Skin of body (tissue), 3 donors: ENCODE results near the gene IFNW1. TPM values are rescaled to one million over a fixed set of nuclear protein-coding genes. Genes with fewer than 3 reads are reported as not detected.
A peak's percentile ranks its signal among the peaks of the same experiment; 100 is the strongest.

Source experiments
- DNase-seq: peaks from one replicate; lab custom pipeline; 2025; lab: John Stamatoyannopoulos, UW
- small RNA-seq: library from RNA; depleted of rRNA; stranded (forward); fragments of <200 nt; gene quantifications from one replicate; pipeline ENCODE3, GENCODE V24; 2014; ENCODE audit warnings: low replicate concordance
- total RNA-seq: library from RNA; depleted of rRNA; stranded (reverse); fragments of >200 nt; gene quantifications from one replicate; pipeline ENCODE4 v1.2.3, GENCODE V29; 2014

IFNW1 gene
- total RNA-seq, 1 donor from 2014 or later: not detected

GRCh38 chr9:21110708-21111576 is 30.7 kb downstream of the IFNW1 start:
- DNase-seq: peak; percentile 57

DNA sequence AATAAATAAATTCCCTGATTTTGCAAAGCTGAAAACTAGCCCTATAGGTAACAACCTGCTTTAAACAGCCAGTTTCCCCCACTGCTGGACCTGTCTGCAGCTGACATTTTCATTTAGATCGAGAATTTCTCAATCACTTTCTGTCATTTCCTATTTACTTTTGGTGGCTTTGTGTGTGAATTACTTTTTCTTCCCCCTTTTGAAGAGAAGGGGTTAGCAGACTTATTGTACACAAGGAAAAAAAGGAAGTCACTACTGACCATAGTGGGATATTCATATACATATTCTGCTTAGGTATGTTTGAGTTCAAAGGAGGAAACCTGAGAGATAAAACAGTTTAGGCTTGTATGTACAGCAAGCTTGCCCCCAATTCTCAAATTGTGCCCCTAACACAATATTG is 36.8 kb downstream of the IFNW1 start:
- no peak for DNase-seq

GRCh38 chr9:21102305-21102704 is 39.3 kb downstream of the IFNW1 start:
- DNase-seq: no peak

DNA sequence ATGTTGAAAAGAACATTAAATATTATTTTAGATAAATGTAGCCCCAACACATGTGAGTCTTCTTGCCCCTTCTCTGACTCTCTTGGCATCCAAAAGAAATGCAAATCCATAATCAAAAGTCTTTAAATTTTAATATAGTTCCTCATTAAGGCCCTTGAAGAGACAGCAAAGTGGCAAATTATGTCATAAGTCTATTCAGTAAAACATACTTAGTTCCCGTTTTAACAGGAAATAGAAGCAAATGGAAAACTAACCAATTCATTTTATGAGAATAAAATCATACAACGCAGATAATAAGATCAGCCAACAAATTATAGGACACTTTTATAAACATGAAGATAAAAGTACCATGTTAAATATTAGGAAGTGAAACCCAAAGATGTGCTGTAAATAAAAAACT is 43.8 kb downstream of the IFNW1 start:
- no peak for DNase-seq

- no peak for DNase-seq
These were observed 44.8 kb downstream of the IFNW1 start for GRCh38 chr9:21096901-21097255.

DNA sequence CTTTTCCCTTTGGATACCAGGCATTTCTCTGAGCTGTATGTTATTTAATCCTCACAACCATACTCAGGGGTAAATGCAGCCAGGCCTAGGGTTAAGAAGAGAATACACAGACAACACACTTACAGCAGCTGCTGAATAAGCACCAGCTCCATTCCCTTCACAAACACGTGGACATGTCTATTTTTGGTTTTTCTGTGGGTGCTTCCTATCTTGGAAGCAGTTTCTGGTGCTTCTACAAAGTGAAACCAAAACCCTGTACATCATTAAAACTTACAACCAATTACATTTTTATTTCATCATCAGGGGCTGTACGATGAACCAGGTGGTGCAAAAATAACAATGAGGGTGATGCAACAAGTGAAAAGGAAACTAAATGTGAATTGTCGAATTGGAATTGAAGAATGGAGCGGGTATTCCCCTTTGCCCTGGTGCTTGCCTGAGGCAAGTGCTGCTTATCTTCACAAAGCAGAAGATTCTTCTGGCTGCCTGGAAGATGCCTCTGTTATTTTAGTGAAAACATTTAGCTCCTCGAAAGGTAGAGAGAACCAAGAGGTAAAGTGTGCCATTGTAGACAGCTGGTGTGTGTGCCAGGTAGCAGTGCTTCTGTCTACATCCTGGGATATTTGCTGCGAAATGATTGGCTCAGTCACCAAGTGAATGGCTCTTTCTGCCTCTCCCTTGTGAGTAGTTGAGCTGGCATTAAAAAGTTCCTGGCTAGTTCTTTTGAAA is 45.3 kb downstream of the IFNW1 start:
- DNase-seq: no peak

DNA sequence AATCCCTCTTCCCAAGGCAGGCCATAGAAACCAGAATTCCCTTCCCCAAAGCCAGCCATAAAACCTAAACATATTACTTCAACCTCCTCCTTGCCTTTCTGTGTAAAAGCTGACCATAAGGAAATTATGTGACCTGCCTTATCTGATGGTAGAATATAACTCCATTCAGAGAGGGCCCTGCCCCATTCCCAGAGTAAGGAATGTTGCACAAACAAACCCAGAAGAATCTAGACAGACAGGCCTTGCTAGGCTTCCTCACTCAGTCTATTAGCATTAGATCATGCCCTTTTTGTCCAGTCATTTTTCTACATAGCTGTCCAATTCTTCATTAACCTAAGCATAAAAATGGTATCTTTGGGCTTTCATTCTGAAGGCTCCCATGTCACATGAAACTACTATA is 46.1 kb downstream of the IFNW1 start:
- DNase-seq: no peak

Small RNA genes lying within 50 kb of the gene (small RNA-seq; reads per million reads assigned to genes)
- gene IFNWP4: not detected
- not detected for gene RF00019

Other genes with a start within 250 kb of the IFNW1 start
- 4.7 TPM for gene HACD4, start 110.2 kb downstream of the IFNW1 start, total RNA-seq
- gene IFNB1, start 63.9 kb downstream of the IFNW1 start, total RNA-seq: not detected
- not detected for gene IFNA21, start 24.8 kb upstream of the IFNW1 start, total RNA-seq
- gene IFNA4, start 45.8 kb upstream of the IFNW1 start, total RNA-seq: not detected
- gene IFNA7, start 60.4 kb upstream of the IFNW1 start, total RNA-seq: not detected
- not detected for gene IFNA10, start 65.3 kb upstream of the IFNW1 start, total RNA-seq
- gene IFNA16, start 75.5 kb upstream of the IFNW1 start, total RNA-seq: not detected
- not detected for gene IFNA17, start 86.4 kb upstream of the IFNW1 start, total RNA-seq
- gene IFNA14, start 98.2 kb upstream of the IFNW1 start, total RNA-seq: not detected
- not detected for gene IFNA5, start 163.5 kb upstream of the IFNW1 start, total RNA-seq
- gene KLHL9, start 193.6 kb upstream of the IFNW1 start, total RNA-seq: 33.2 TPM
- not detected for gene IFNA6, start 209.1 kb upstream of the IFNW1 start, total RNA-seq
- gene IFNA13, start 226.2 kb upstream of the IFNW1 start, total RNA-seq: not detected
- not detected for gene IFNA2, start 243.6 kb upstream of the IFNW1 start, total RNA-seq